GM18508 (cell line): ENCODE results near the gene TBL1X.
"Not testable (repeated sequence)": the region's sequence is repeated elsewhere in the genome, so short reads cannot be mapped to it uniquely, and the experiment has no call there.

Experiments used
- ATAC-seq: cut with Tn5 transposase; IDR thresholded peaks from one replicate; pipeline ENCODE4 v1.9.1; 2021; ENCODE audit warnings: moderate number of reproducible peaks; ENCODE audit not compliant: insufficient read depth, unreplicated experiment

TBL1X gene

GRCh38 chrX:9458516-9459078, 6.3 kb upstream of the TBL1X start:
- ATAC-seq: no peak

- ATAC-seq: no peak
These were observed 5.6 kb upstream of the TBL1X start for GRCh38 chrX:9459186-9459748.

GRCh38 chrX:9461087-9461486, 3.8 kb upstream of the TBL1X start:
- ATAC-seq: no peak

GRCh38 chrX:9462456-9462855, 2.4 kb upstream of the TBL1X start:
- ATAC-seq: peak; percentile 2

GRCh38 chrX:9465380-9466123, 694 bp downstream of the TBL1X start:
- ATAC-seq: no peak

GRCh38 chrX:9466124-9466495, 1.3 kb downstream of the TBL1X start:
- ATAC-seq: no peak

GRCh38 chrX:9466736-9467135, 1.9 kb downstream of the TBL1X start:
- ATAC-seq: no peak

- ATAC-seq: no peak
These were observed 2.3 kb downstream of the TBL1X start for GRCh38 chrX:9467146-9467545.

- ATAC-seq: no peak
These were observed 2.9 kb downstream of the TBL1X start for GRCh38 chrX:9467751-9468150.

- no peak for ATAC-seq
These were observed 6.7 kb downstream of the TBL1X start for GRCh38 chrX:9471571-9471985.

GRCh38 chrX:9473708-9474107, 8.8 kb downstream of the TBL1X start:
- ATAC-seq: no peak

GRCh38 chrX:9475417-9475816, 10.6 kb downstream of the TBL1X start:
- ATAC-seq: not testable (repeated sequence)

GRCh38 chrX:9475984-9476383, 11.1 kb downstream of the TBL1X start:
- ATAC-seq: no peak

- ATAC-seq: no peak
These were observed 12.1 kb downstream of the TBL1X start for GRCh38 chrX:9476810-9477575.

- no peak for ATAC-seq
These were observed 17.6 kb downstream of the TBL1X start for GRCh38 chrX:9482408-9482807.

- no peak for ATAC-seq
These were observed 18.0 kb downstream of the TBL1X start for GRCh38 chrX:9482837-9483236.

- ATAC-seq: no peak
These were observed 18.5 kb downstream of the TBL1X start for GRCh38 chrX:9483376-9483775.

- ATAC-seq: no peak
These were observed 22.0 kb downstream of the TBL1X start for GRCh38 chrX:9486786-9487387.

- no peak for ATAC-seq
These were observed 23.7 kb downstream of the TBL1X start for GRCh38 chrX:9488586-9488985.

GRCh38 chrX:9489234-9489633, 24.4 kb downstream of the TBL1X start:
- ATAC-seq: no peak

GRCh38 chrX:9492901-9493300, 28.0 kb downstream of the TBL1X start:
- ATAC-seq: no peak
